Tibial artery (tissue), 4 donors: ENCODE results near the gene EPHA6.

ENCODE experiments used
- DNase-seq, 2 donors: peaks; one replicate each; pipeline ENCODE4 v3.0.0-alpha.2; 2019
- H3K27ac ChIP-seq, 2 donors: fragments of 200-600 bp; sonication (generic) in 1 of 2; 1 replicate in 1 of 2; 2 replicates in 1 of 2; pipeline ENCODE4 v1.5.1; 2018 to 2019; ENCODE audit warnings: mild to moderate bottlenecking in 1 of 2
- H3K27me3 ChIP-seq, 2 donors: fragments of 200-600 bp; sonication (generic) in 1 of 2; one replicate each; pipeline versions ENCODE4 v1.5.1 to v1.6.0; 2016 to 2019
- H3K36me3 ChIP-seq, 3 donors: fragments of 200-600 bp; sonication (generic) in 2 of 3; one replicate each; pipeline ENCODE4 v1.5.1; 2016 to 2019; ENCODE audit warnings: mild to moderate bottlenecking in 2 of 3
- H3K4me1 ChIP-seq, 4 donors: fragments of 200-600 bp; sonication (generic) in 2 of 4; 1 replicate in 3 of 4; 2 replicates in 1 of 4; pipeline ENCODE4 v1.5.1; 2016 to 2019
- H3K4me3 ChIP-seq, 2 donors: fragments of 200-600 bp; sonication (generic) in 1 of 2; 1 replicate in 1 of 2; 2 replicates in 1 of 2; pipeline ENCODE4 v1.5.1; 2018 to 2019; ENCODE audit warnings: mild to moderate bottlenecking in 2 of 2
- H3K9me3 ChIP-seq, 3 donors: fragments of 200-600 bp; sonication (generic) in 1 of 3; one replicate each; pipeline ENCODE4 v1.5.1; 2016 to 2019
- intact Hi-C: fragments of 100-400 bp; cut with DNase I; formaldehyde crosslinking; loops from one replicate; pipeline ENCODE4 v1.15.0; 2023; ENCODE audit warnings: low total_unique reads
- TF ChIP-seq, protein P1 (sequence below), 2 experiments: fragments of 200-600 bp in 1 of 2; fragments of 450-650 bp in 1 of 2; IDR thresholded peaks; one replicate each; pipeline ENCODE4 v1.5.1; 2017 to 2019; ENCODE audit warnings: antibody characterized with exemption in 2 of 2, mild to moderate bottlenecking in 1 of 2, moderate library complexity in 1 of 2

EPHA6 gene

DNA sequence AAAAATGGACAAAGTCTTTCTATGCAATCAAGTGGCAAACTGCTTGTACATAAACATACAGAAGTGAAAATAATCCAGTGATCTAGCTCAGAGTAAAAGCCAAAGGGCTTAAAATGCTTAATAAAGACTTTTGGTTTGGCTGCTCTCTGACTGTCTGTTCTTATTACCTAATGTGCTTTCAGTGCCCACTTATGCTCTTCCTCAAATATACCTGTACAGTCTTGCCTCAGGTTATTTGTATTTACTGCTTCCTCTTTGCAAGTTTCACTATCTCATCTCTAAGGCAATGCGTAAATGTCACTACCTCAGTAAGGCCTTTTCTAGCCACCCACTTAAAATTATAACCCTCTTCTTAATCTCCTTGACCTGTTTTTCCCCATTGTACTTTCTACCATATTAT, 171.8 kb downstream of the EPHA6 start:
- Histone ChIP-seq H3K4me3 (no peak overlapping the region), H3K36me3 (no peaks in the 10 kb centered on the region), H3K4me1 (no peaks in the 10 kb centered on the region), H3K9me3 (peaks cover 0 to 9% (median 4%) of the 10 kb centered on the region in 3 donors), H3K27ac (no peak overlapping the region), H3K27me3 (no peaks in the 10 kb centered on the region)
- intact Hi-C loops = no loop called here
- TF ChIP-seq, protein P1, sequence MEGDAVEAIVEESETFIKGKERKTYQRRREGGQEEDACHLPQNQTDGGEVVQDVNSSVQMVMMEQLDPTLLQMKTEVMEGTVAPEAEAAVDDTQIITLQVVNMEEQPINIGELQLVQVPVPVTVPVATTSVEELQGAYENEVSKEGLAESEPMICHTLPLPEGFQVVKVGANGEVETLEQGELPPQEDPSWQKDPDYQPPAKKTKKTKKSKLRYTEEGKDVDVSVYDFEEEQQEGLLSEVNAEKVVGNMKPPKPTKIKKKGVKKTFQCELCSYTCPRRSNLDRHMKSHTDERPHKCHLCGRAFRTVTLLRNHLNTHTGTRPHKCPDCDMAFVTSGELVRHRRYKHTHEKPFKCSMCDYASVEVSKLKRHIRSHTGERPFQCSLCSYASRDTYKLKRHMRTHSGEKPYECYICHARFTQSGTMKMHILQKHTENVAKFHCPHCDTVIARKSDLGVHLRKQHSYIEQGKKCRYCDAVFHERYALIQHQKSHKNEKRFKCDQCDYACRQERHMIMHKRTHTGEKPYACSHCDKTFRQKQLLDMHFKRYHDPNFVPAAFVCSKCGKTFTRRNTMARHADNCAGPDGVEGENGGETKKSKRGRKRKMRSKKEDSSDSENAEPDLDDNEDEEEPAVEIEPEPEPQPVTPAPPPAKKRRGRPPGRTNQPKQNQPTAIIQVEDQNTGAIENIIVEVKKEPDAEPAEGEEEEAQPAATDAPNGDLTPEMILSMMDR (IDR thresholded peaks at IDR 0.05) = no peak
- DNase-seq = no peak

- DNase-seq = no peak
- Histone ChIP-seq H3K4me3 (no peak overlapping the region), H3K27ac (no peak overlapping the region), H3K4me1 (no peaks in the 10 kb centered on the region), H3K9me3 (no peaks in the 10 kb centered on the region), H3K36me3 (no peaks in the 10 kb centered on the region), H3K27me3 (no peaks in the 10 kb centered on the region)
- TF ChIP-seq, protein P1 (IDR thresholded peaks at IDR 0.05) = no peak
- intact Hi-C loops = no loop called here
Observed at GRCh38 chr3:96991231-96991630, 176.8 kb downstream of the EPHA6 start.

DNA sequence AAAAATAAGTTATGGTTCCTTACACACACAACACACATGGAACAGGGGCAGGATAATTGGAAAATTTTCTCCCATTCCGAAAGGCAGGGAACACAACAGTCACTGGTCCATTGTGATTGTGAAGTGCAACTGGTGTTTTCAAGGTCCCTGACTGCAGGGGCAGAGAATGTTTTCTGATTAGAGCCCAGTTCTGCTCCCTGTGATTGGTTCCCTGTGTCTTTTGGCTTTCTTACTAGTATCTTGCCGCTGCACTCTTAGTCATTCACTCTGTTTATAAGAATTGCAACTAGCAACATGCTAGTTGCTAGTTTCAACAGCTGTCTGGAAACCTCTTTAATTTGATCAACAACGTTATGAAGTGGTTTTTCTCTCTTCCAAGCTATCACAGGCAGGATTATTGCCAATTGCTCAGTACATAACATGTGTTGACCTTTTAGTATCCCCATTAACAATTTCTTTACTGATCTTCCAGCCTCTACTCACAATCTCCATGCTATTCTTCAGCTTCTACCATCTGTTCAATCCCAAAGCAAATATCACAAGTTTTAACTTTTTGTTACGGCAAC, 177.5 kb downstream of the EPHA6 start:
- H3K36me3 ChIP-seq = no peaks in the 10 kb centered on the region
- TF ChIP-seq, protein P1 (IDR thresholded peaks at IDR 0.05) = no peak
- H3K4me1 ChIP-seq = no peaks in the 10 kb centered on the region
- H3K27ac ChIP-seq = no peak overlapping the region
- DNase-seq = no peak
- no peak overlapping the region for H3K4me3 ChIP-seq
- intact Hi-C loops = no loop called here
- no peaks in the 10 kb centered on the region for H3K27me3 ChIP-seq
- H3K9me3 ChIP-seq = peaks cover 0 to 4% (median 0%) of the 10 kb centered on the region in 3 donors

DNA sequence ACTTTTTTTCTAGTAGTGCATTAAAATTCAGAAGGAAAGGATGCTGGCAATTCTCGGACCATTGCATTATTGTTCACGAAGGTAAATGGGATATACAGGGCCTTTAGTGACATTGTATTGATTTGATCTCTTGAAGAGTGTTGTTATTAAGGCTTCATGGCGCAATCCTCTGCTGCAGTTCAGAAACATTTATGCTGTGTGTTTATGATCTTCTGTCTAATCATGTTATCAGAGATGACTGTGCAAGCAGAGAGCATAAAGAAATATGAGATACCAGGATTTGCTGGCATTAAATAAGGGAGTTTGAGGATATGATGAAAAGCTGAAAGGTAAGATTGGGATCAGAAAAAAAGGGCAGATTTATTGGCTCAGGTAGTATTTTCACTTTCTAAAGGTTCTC, 180.6 kb downstream of the EPHA6 start:
- intact Hi-C loops = no loop called here
- Histone ChIP-seq H3K27ac (no peak overlapping the region), H3K27me3 (no peaks in the 10 kb centered on the region), H3K36me3 (no peaks in the 10 kb centered on the region), H3K4me3 (no peak overlapping the region), H3K4me1 (no peaks in the 10 kb centered on the region), H3K9me3 (peaks cover 0 to 6% (median 0%) of the 10 kb centered on the region in 3 donors)
- no peak for DNase-seq
- TF ChIP-seq, protein P1 (IDR thresholded peaks at IDR 0.05) = no peak

- Histone ChIP-seq H3K27ac (no peak overlapping the region), H3K4me3 (no peak overlapping the region), H3K4me1 (peaks cover 0 to under 1% (median 0%) of the 10 kb centered on the region in 4 donors), H3K36me3 (no peaks in the 10 kb centered on the region), H3K9me3 (peaks cover 0 to 6% (median 0%) of the 10 kb centered on the region in 3 donors), H3K27me3 (no peaks in the 10 kb centered on the region)
- TF ChIP-seq, protein P1 (IDR thresholded peaks at IDR 0.05) = no peak
- intact Hi-C loops = no loop called here
- no peak for DNase-seq
Observed at GRCh38 chr3:96996009-96996408, 181.6 kb downstream of the EPHA6 start.

GRCh38 chr3:97001611-97002010, 187.2 kb downstream of the EPHA6 start:
- H3K36me3 ChIP-seq = no peaks in the 10 kb centered on the region
- no peak for DNase-seq
- H3K27ac ChIP-seq = no peak overlapping the region
- intact Hi-C loops = no loop called here
- H3K27me3 ChIP-seq = no peaks in the 10 kb centered on the region
- no peak overlapping the region for H3K4me3 ChIP-seq
- H3K9me3 ChIP-seq = peaks cover 0 to 5% (median 0%) of the 10 kb centered on the region in 3 donors
- TF ChIP-seq, protein P1 (IDR thresholded peaks at IDR 0.05) = no peak
- peaks cover 0 to 6% (median 0%) of the 10 kb centered on the region in 4 donors for H3K4me1 ChIP-seq
